GM19397 (cell line): Measurements from ENCODE around the gene MRPL12.
"Not testable (repeated sequence)": the region's sequence is repeated elsewhere in the genome, so short reads cannot be mapped to it uniquely, and the experiment has no call there.

ENCODE experiments used
- ATAC-seq: cut with Tn5 transposase; IDR thresholded peaks from one replicate; pipeline ENCODE4 v1.9.1; 2021; ENCODE audit warnings: mild to moderate bottlenecking, moderate library complexity; ENCODE audit not compliant: unreplicated experiment

Gene MRPL12

GRCh38 chr17:81737947-81738800 lies 35.0 kb downstream of the MRPL12 start:
- no peak for ATAC-seq

DNA sequence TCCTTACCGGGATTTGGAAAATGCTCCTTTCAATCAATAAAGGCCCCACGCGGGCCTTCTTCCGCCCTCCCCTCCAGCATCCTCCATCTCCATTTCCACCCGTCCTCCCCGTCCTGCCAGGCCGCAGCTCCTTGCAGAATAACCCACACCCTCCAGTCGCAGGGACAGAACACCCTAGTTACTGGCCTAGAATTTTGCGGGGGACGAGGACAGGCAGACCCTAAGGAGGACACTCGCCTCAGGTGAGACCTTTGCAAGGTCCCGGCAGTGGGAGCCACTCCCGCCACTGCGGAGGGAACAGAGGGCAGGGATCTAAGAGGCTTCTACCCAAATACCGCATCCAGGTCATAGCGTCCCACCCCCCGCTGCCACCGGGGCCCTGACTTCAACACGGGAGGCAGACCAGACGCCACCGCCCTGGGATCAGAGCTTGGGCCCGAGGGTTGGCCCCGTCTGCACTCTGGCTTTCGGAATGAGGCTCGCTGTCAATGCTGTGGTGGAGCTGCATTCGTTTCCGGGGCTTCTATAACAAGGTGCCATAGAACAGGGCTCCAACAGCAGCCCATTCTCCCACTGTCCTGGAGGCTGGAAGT lies 35.7 kb downstream of the MRPL12 start:
- no peak for ATAC-seq

GRCh38 chr17:81739593-81739992 lies 36.4 kb downstream of the MRPL12 start:
- not testable (repeated sequence) for ATAC-seq

- ATAC-seq: no peak
Observed at GRCh38 chr17:81740395-81740961, 37.3 kb downstream of the MRPL12 start.

DNA sequence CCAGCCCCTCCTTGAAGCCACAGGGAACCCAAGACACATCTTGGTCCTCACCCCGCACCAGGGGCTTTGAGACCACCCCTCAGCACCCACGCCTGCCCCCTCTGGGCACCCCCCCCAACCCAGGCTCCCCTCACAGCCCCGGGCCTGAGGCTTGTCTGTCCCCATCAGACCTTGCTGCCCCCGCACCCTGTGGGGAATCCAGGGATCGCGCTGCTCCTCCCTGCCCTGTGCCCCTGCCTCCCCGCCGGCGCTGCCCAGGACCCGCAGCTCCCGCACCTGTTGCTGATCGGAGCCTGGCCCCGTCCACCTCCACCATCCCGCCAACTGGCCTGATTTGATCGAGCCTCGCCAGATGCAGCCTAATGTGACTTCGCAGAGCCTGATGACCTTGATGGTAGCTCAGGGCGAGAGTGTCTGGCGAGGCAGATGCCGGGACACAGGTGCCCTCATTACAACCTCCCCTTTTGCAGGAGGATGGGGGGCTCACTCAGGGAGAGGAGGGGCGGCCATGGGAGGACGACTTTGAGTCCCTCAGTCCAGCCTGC lies 38.0 kb downstream of the MRPL12 start:
- ATAC-seq: no peak

DNA sequence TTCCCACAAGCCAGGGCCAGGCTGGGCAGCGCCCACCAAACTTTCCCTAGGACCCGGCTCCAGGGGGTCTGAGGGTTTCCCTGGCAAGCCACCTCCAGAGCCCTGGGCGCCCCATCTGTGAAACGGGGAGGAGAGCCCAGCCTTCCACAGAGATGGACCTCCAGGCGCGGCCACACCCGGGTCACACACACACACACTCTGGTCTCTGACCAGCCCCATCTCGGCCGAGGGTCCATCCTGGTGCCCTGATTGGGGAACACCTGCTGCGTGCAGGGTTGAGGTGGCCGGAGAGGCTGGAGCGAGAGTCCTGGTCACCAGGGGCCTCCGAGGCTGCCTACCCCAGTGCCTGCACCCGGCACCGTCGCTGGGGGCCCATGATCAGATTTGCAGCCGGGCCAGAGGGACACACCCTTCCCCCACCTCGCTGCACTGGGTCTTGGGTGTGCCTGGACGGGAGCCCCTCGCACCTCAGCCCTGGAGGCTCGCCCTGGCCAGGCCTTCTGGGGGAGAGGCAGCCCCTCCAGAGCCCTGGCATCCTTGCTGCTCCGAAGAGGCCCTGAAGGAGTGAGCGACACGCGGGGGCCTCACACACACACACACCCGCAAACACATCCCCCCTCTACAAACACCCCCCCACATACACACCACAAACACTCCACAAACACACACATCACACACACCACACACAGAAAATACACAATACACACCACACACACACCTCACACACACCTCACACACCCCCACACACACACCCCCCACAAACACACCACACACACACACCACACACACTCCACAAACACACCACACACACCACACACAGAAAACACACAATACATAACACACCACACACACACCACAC lies 38.7 kb downstream of the MRPL12 start:
- no peak for ATAC-seq
